Measurements from ENCODE around the gene SLF2.

GRCh38 chr10:100923580-100923979 is 10.8 kb downstream of the SLF2 start:
- no peak for TF ChIP-seq POLR2A (IDR thresholded peaks at IDR 0.05)
- TF ChIP-seq, protein P1, sequence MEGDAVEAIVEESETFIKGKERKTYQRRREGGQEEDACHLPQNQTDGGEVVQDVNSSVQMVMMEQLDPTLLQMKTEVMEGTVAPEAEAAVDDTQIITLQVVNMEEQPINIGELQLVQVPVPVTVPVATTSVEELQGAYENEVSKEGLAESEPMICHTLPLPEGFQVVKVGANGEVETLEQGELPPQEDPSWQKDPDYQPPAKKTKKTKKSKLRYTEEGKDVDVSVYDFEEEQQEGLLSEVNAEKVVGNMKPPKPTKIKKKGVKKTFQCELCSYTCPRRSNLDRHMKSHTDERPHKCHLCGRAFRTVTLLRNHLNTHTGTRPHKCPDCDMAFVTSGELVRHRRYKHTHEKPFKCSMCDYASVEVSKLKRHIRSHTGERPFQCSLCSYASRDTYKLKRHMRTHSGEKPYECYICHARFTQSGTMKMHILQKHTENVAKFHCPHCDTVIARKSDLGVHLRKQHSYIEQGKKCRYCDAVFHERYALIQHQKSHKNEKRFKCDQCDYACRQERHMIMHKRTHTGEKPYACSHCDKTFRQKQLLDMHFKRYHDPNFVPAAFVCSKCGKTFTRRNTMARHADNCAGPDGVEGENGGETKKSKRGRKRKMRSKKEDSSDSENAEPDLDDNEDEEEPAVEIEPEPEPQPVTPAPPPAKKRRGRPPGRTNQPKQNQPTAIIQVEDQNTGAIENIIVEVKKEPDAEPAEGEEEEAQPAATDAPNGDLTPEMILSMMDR (IDR thresholded peaks at IDR 0.05): no peak
